GM23338 (cell line): Measurements from ENCODE around the gene WNT2. TPM values are rescaled to one million over a fixed set of nuclear protein-coding genes. Genes with fewer than 3 reads are reported as not detected.

Source experiments
- ATAC-seq: fragments of 200-7000 bp; cut with Tn5 transposase; 3 replicates; pipeline ENCODE4 v1.9.1; 2020
- DNase-seq: peaks from one replicate; pipeline ENCODE4 v3.0.0-alpha.2; 2015; ENCODE audit warnings: low spot score
- H2AFZ ChIP-seq: fragments of 200-600 bp; sonication (generic); 2 replicates; pipeline ENCODE4 v1.8.0; 2016; ENCODE audit warnings: antibody characterized with exemption, mild to moderate bottlenecking, moderate library complexity
- H3F3A ChIP-seq: fragments of 200-600 bp; sonication (generic); replicated peaks from 2 replicates; pipeline ENCODE4 v1.8.0; 2017; ENCODE audit warnings: antibody characterized with exemption, mixed run types, low read depth
- H3K27ac ChIP-seq: fragments of 200-600 bp; sonication (generic); 2 replicates; pipeline ENCODE4 v1.6.1; 2016; ENCODE audit warnings: low read depth
- H3K27me3 ChIP-seq: fragments of 200-600 bp; sonication (generic); 2 replicates; pipeline ENCODE4 v1.8.0; 2016; ENCODE audit warnings: mild to moderate bottlenecking, mixed run types, moderate library complexity; ENCODE audit not compliant: insufficient read depth
- H3K36me3 ChIP-seq: fragments of 200-600 bp; sonication (generic); 2 replicates; pipeline ENCODE4 v1.8.0; 2016; ENCODE audit warnings: mild to moderate bottlenecking; ENCODE audit not compliant: insufficient read depth
- H3K4me1 ChIP-seq: fragments of 200-600 bp; sonication (generic); 2 replicates; pipeline ENCODE4 v1.8.0; 2016; ENCODE audit warnings: mild to moderate bottlenecking, moderate library complexity; ENCODE audit not compliant: insufficient read depth
- H3K4me2 ChIP-seq: fragments of 200-600 bp; sonication (generic); 2 replicates; pipeline ENCODE4 v1.7.1; 2017; ENCODE audit warnings: mixed run types
- H3K4me3 ChIP-seq: fragments of 200-600 bp; sonication (generic); 2 replicates; pipeline ENCODE4 v1.6.1; 2016; ENCODE audit warnings: mixed run types
- H3K79me2 ChIP-seq: fragments of 200-600 bp; sonication (generic); replicated peaks from 2 replicates; pipeline ENCODE4 v1.8.0; 2017; ENCODE audit warnings: mild to moderate bottlenecking; ENCODE audit not compliant: insufficient read depth
- H3K9me2 ChIP-seq: fragments of 200-600 bp; sonication (generic); 2 replicates; pipeline ENCODE4 v1.8.0; 2017; ENCODE audit not compliant: insufficient read depth
- H4K20me1 ChIP-seq: fragments of 200-600 bp; sonication (generic); replicated peaks from 2 replicates; pipeline ENCODE4 v1.8.0; 2017; ENCODE audit warnings: mild to moderate bottlenecking; ENCODE audit not compliant: insufficient read depth
- H3K27ac Mint-ChIP-seq: 2 replicates; pipeline ENCODE4 v1.8.0; 2020; ENCODE audit warnings: inconsistent platforms, mild to moderate bottlenecking, moderate library complexity, mixed read lengths
- H3K27me3 Mint-ChIP-seq: 3 replicates; pipeline ENCODE4 v1.8.0; 2022; ENCODE audit warnings: low read depth, mild to moderate bottlenecking, moderate library complexity, mixed read lengths, inconsistent platforms; ENCODE audit not compliant: insufficient read depth, poor library complexity
- H3K36me3 Mint-ChIP-seq: 3 replicates; pipeline ENCODE4 v1.8.0; 2021; ENCODE audit warnings: low read depth, mild to moderate bottlenecking, inconsistent platforms, moderate library complexity, mixed read lengths
- H3K4me1 Mint-ChIP-seq: 3 replicates; pipeline ENCODE4 v1.8.0; 2020; ENCODE audit warnings: mild to moderate bottlenecking, inconsistent platforms, mixed read lengths
- H3K4me3 Mint-ChIP-seq: 3 replicates; pipeline ENCODE4 v1.8.0; 2021; ENCODE audit warnings: moderate library complexity, mild to moderate bottlenecking, inconsistent platforms, mixed read lengths
- H3K9me3 Mint-ChIP-seq: 3 replicates; pipeline ENCODE4 v1.8.0; 2020; ENCODE audit warnings: moderate library complexity, mild to moderate bottlenecking, inconsistent platforms, mixed read lengths
- CREB1 ChIP-seq: fragments of 250-450 bp; sonication (Bioruptor Pico); IDR thresholded peaks from 2 replicates; pipeline ENCODE4 v1.5.0; 2020; ENCODE audit warnings: low read depth, mild to moderate bottlenecking, moderate library complexity
- ETS1 ChIP-seq: IDR thresholded peaks from 2 replicates; pipeline ENCODE4 v1.6.1; 2016; ENCODE audit warnings: antibody characterized with exemption
- EZH2 ChIP-seq: fragments of 200-600 bp; sonication (generic); IDR thresholded peaks from one replicate; pipeline ENCODE4 v1.8.0; 2017; ENCODE audit warnings: antibody characterized with exemption, mild to moderate bottlenecking, low read depth; ENCODE audit not compliant: unreplicated experiment
- EZH2phosphoT487 ChIP-seq: fragments of 200-600 bp; sonication (generic); IDR thresholded peaks from one replicate; pipeline ENCODE4 v1.8.1; 2018; ENCODE audit warnings: antibody characterized with exemption; ENCODE audit not compliant: unreplicated experiment
- JUNB ChIP-seq: IDR thresholded peaks from one replicate; pipeline ENCODE4 v1.6.1; 2016; ENCODE audit warnings: antibody characterized with exemption; ENCODE audit not compliant: unreplicated experiment
- NANOG ChIP-seq: IDR thresholded peaks from 2 replicates; pipeline ENCODE4 v1.6.1; 2016; ENCODE audit warnings: antibody characterized with exemption, borderline replicate concordance
- POLR2AphosphoS5 ChIP-seq: IDR thresholded peaks from 2 replicates; pipeline ENCODE4 v1.6.1; 2016; ENCODE audit warnings: antibody characterized with exemption, low read depth
- STAT1 ChIP-seq: IDR thresholded peaks from one replicate; pipeline ENCODE4 v1.6.1; 2016; ENCODE audit warnings: antibody characterized with exemption; ENCODE audit not compliant: unreplicated experiment
- ZNF114 ChIP-seq: fragments of 250-450 bp; sonication (Bioruptor Pico); IDR thresholded peaks from 2 replicates; pipeline ENCODE4 v1.5.0; 2020; ENCODE audit warnings: mild to moderate bottlenecking, moderate library complexity
- ZNF331 ChIP-seq: fragments of 250-450 bp; sonication (Bioruptor Pico); IDR thresholded peaks from 2 replicates; pipeline ENCODE4 v1.5.0; 2020; ENCODE audit warnings: low read depth, mild to moderate bottlenecking, moderate library complexity
- ZNF462 ChIP-seq: fragments of 250-450 bp; sonication (Bioruptor Pico); IDR thresholded peaks from 2 replicates; pipeline ENCODE4 v1.5.0; 2020; ENCODE audit warnings: mild to moderate bottlenecking, moderate library complexity
- polyA plus RNA-seq: library from polyadenylated mRNA; unstranded; fragments of >200 nt; fragmentation: Nextera tagmentation; extraction: Ambion mirVana; gene quantifications from 2 replicates; pipeline ENCODE4 v1.2.1, GENCODE V29; 2016
- total RNA-seq: library from RNA; depleted of rRNA; stranded (reverse); fragments of >200 nt; shearing (Covaris generic); gene quantifications from 2 replicates; pipeline ENCODE4 v1.2.3, GENCODE V29; 2014
- TF ChIP-seq, protein P1 (sequence below), 2 experiments: fragments of 200-600 bp in 1 of 2; sonication (generic) in 1 of 2; conservative IDR thresholded peaks; 2 replicates each; pipeline versions ENCODE4 v1.5.1 to v1.6.1; 2016 to 2017; ENCODE audit warnings: antibody characterized with exemption in 2 of 2, low read depth in 2 of 2, mild to moderate bottlenecking in 2 of 2, moderate library complexity in 1 of 2
- TF ChIP-seq, protein P2 (sequence below): IDR thresholded peaks from one replicate; pipeline ENCODE4 v1.6.1; 2018; ENCODE audit warnings: antibody characterized with exemption; ENCODE audit not compliant: unreplicated experiment

The WNT2 gene
- total and polyA plus RNA-seq, 2 experiments from 2014 or later, result not detected

GRCh38 chr7:117346161-117346560 lies 23.3 kb upstream of the WNT2 start:
- no peak overlapping the region for H3K27ac ChIP-seq
- no peaks in the 10 kb centered on the region for H3K27me3 ChIP-seq
- Mint-ChIP-seq H3K4me3 (no peak overlapping the region), H3K27me3 (peaks cover 2% of the 10 kb centered on the region), H3K36me3 (no peaks in the 10 kb centered on the region), H3K27ac (no peak overlapping the region), H3K4me1 (no peaks in the 10 kb centered on the region; the same call in 2 of the 3 replicates), H3K9me3 (no peaks in the 10 kb centered on the region)
- no peak overlapping the region for H3K4me3 ChIP-seq
- no peaks in the 10 kb centered on the region for H3K36me3 ChIP-seq
- no peak overlapping the region for H3K4me2 ChIP-seq
- H3F3A ChIP-seq, result no peaks in the 10 kb centered on the region
- DNase-seq (no peak), ATAC-seq (no peak)
- H4K20me1 ChIP-seq, result no peaks in the 10 kb centered on the region
- H2AFZ ChIP-seq, result no peak overlapping the region
- H3K79me2 ChIP-seq, result no peaks in the 10 kb centered on the region
- no peaks in the 10 kb centered on the region for H3K4me1 ChIP-seq
- H3K9me2 ChIP-seq, result no peaks in the 10 kb centered on the region
- TF ChIP-seq EZH2 (no peak), ZNF462 (CRISPR knock-in tag) (no peak), ZNF331 (CRISPR knock-in tag) (no peak), ETS1 (no peak), ZNF114 (CRISPR knock-in tag) (no peak), EZH2phosphoT487 (no peak), JUNB (no peak), STAT1 (no peak), POLR2AphosphoS5 (no peak), NANOG (no peak), CREB1 (CRISPR knock-in tag) (no peak)
- TF ChIP-seq, protein P1, sequence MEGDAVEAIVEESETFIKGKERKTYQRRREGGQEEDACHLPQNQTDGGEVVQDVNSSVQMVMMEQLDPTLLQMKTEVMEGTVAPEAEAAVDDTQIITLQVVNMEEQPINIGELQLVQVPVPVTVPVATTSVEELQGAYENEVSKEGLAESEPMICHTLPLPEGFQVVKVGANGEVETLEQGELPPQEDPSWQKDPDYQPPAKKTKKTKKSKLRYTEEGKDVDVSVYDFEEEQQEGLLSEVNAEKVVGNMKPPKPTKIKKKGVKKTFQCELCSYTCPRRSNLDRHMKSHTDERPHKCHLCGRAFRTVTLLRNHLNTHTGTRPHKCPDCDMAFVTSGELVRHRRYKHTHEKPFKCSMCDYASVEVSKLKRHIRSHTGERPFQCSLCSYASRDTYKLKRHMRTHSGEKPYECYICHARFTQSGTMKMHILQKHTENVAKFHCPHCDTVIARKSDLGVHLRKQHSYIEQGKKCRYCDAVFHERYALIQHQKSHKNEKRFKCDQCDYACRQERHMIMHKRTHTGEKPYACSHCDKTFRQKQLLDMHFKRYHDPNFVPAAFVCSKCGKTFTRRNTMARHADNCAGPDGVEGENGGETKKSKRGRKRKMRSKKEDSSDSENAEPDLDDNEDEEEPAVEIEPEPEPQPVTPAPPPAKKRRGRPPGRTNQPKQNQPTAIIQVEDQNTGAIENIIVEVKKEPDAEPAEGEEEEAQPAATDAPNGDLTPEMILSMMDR (conservative IDR thresholded peaks at IDR 0.05; ENCODE audit: low read depth in 2 of 2), result no peak
- TF ChIP-seq, protein P2, sequence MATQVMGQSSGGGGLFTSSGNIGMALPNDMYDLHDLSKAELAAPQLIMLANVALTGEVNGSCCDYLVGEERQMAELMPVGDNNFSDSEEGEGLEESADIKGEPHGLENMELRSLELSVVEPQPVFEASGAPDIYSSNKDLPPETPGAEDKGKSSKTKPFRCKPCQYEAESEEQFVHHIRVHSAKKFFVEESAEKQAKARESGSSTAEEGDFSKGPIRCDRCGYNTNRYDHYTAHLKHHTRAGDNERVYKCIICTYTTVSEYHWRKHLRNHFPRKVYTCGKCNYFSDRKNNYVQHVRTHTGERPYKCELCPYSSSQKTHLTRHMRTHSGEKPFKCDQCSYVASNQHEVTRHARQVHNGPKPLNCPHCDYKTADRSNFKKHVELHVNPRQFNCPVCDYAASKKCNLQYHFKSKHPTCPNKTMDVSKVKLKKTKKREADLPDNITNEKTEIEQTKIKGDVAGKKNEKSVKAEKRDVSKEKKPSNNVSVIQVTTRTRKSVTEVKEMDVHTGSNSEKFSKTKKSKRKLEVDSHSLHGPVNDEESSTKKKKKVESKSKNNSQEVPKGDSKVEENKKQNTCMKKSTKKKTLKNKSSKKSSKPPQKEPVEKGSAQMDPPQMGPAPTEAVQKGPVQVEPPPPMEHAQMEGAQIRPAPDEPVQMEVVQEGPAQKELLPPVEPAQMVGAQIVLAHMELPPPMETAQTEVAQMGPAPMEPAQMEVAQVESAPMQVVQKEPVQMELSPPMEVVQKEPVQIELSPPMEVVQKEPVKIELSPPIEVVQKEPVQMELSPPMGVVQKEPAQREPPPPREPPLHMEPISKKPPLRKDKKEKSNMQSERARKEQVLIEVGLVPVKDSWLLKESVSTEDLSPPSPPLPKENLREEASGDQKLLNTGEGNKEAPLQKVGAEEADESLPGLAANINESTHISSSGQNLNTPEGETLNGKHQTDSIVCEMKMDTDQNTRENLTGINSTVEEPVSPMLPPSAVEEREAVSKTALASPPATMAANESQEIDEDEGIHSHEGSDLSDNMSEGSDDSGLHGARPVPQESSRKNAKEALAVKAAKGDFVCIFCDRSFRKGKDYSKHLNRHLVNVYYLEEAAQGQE, result no peak
